Measurements from ENCODE around the gene IL1RAPL1. TPM values are rescaled to one million over a fixed set of nuclear protein-coding genes. Genes with fewer than 3 reads are reported as not detected.

Gene IL1RAPL1
- total RNA-seq: not detected
- 0.02 TPM for total RNA-seq (2013)
- 0 to 0.14 (median 0) reads per million in 29 experiments for total RNA-seq

DNA sequence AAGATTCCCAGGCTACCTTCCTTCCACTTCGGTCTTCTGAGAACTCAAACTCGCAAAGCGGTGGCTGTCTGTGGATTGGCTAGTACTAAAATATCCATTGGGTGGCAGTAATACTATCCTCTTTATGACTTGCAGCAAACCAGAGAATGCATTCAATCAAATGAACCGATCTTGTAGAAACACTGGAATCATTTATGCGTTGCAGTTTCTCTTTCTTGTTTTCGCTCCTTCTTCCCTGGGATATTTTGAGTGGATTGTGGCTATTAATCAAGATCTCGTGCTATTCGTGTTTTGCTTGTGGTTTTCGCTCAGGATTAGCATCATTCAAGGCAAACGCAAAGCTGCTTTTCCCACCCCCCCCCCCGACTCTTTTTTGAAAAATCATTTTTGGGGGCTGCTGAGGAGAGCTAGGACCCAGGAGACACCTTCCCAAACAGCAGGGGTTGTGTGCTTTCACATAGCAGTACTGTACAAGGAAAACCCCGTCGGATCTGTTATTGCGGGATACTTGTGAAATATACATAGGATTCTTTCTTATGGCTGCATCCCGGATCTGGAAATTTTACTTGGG lies at the start of gene IL1RAPL1:
IL1RAPL1 (plus strand) TSS at position 466 of the 571 bp plus-strand sequence.
- no peak within 1 kb of the TSS for H3K4me3 Mint-ChIP-seq
- no peaks in the 10 kb centered on the region for H3K9me3 Mint-ChIP-seq
- H3K36me3 Mint-ChIP-seq: no peaks in the 10 kb centered on the region
- DNase-seq (no peak), ATAC-seq (replicated peaks in 1 of 4) (no peak)
- peaks cover 0 to 3% of the 10 kb centered on the region in 2 donors for H3K27me3 Mint-ChIP-seq
- Histone ChIP-seq H3K27me3 (replicated peaks in 1 of 2; ENCODE audit: control insufficient read depth in 2 of 2, extremely low read depth in 1 of 2, insufficient read depth in 2 of 2, low read length in 1 of 2) (peaks cover 0 to 6% of the 10 kb centered on the region in 2 experiments), H3K4me1 (ENCODE audit: control insufficient read depth in 1 of 2, extremely low read depth in 1 of 2, insufficient read depth in 2 of 2, low read length in 2 of 2) (no peaks in the 10 kb centered on the region), H3K27ac (ENCODE audit: low read length) (no peak within 1 kb of the TSS), H3K9me3 (no peaks in the 10 kb centered on the region), H3K4me3 (ENCODE audit: control insufficient read depth in 1 of 2, extremely low read depth in 1 of 2, low read length in 1 of 2) (no peak within 1 kb of the TSS), H3K36me3 (ENCODE audit: control insufficient read depth in 2 of 2, extremely low read depth in 1 of 2, insufficient read depth in 1 of 2, low read length in 1 of 2) (no peaks in the 10 kb centered on the region)
- WGBS (ENCODE audit: insufficient coverage): no CpG with 5 or more reads among the region's 15 CpGs
- no peaks in the 10 kb centered on the region for H3K4me1 Mint-ChIP-seq
- CTCF ChIA-PET: no interaction called here
- POLR2A ChIA-PET: no interaction called here
- no peak within 1 kb of the TSS for H3K27ac Mint-ChIP-seq

DNA sequence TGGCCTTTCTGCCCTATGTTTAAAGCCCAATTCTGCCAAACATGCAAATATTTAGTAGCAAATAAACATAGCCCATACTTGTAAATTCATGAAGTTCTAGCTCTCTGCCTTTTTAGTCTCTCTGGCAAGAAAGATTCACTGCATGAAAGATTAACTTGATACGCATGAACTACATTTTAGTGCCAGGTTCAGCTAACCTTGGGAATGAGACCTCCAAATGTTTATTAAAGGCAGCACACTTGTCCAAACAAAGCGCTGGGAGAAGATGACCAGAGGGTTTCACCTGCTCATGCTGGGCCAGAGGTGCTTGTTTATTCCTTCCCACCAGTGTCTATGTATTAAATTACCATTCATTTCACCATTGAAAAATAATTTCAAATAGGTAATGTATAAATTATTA lies 44.5 kb upstream of the IL1RAPL1 start:
- H3K4me3 Mint-ChIP-seq: no peak overlapping the region
- no peak overlapping the region for H3K27ac ChIP-seq (ENCODE audit: low read length)

DNA sequence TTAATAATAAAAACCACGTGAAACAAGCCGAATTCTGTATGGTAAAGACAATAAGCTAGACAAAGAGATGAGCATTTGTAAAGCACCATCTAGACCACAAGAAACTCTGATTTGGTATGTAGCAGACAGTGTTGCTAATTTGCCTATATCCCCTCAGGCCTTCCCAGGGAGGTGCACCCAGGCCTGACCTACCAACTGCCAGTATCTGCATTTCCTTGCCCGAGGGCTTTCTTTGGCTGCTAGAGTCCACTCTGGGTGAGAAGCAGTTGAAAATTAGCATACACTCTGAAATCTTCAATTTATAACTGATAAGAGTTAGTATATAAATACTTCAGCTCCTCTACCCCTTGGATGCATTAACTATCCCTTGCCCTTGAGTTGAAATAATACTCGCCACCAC lies 37.4 kb upstream of the IL1RAPL1 start:
- no peaks in the 10 kb centered on the region for H3K9me3 ChIP-seq
- DNase-seq (no peak), ATAC-seq (replicated peaks in 1 of 4) (no peak)
- no peaks in the 10 kb centered on the region for H3K27me3 ChIP-seq (replicated peaks in 1 of 2; ENCODE audit: control insufficient read depth in 2 of 2, extremely low read depth in 1 of 2, insufficient read depth in 2 of 2, low read length in 1 of 2)
- Mint-ChIP-seq H3K27me3 (peaks cover 0 to 4% of the 10 kb centered on the region in 2 donors), H3K36me3 (no peaks in the 10 kb centered on the region), H3K4me1 (no peaks in the 10 kb centered on the region), H3K27ac (no peak overlapping the region), H3K9me3 (peaks cover 4 to 8% (median 7%) of the 10 kb centered on the region in 3 donors), H3K4me3 (no peak overlapping the region)
- H3K4me3 ChIP-seq (ENCODE audit: control insufficient read depth in 1 of 2, extremely low read depth in 1 of 2, low read length in 1 of 2): no peak overlapping the region
- no CpG with 5 or more reads among the region's 4 CpGs for WGBS (ENCODE audit: insufficient coverage)
- no peaks in the 10 kb centered on the region for H3K4me1 ChIP-seq (ENCODE audit: control insufficient read depth in 1 of 2, extremely low read depth in 1 of 2, insufficient read depth in 2 of 2, low read length in 2 of 2)
- ChIA-PET POLR2A (no interaction called here), CTCF (no interaction called here)
- H3K27ac ChIP-seq (ENCODE audit: low read length): no peak overlapping the region
- H3K36me3 ChIP-seq (ENCODE audit: control insufficient read depth in 2 of 2, extremely low read depth in 1 of 2, insufficient read depth in 1 of 2, low read length in 1 of 2): no peaks in the 10 kb centered on the region

More for the DNA sequence above, 44.5 kb upstream of the IL1RAPL1 start:
- DNase-seq: no peak
- ATAC-seq (replicated peaks in 1 of 4): no peak
- Histone ChIP-seq H3K9me3 (no peaks in the 10 kb centered on the region), H3K27me3 (replicated peaks in 1 of 2; ENCODE audit: control insufficient read depth in 2 of 2, extremely low read depth in 1 of 2, insufficient read depth in 2 of 2, low read length in 1 of 2) (no peaks in the 10 kb centered on the region), H3K4me1 (ENCODE audit: control insufficient read depth in 1 of 2, extremely low read depth in 1 of 2, insufficient read depth in 2 of 2, low read length in 2 of 2) (no peaks in the 10 kb centered on the region), H3K4me3 (ENCODE audit: control insufficient read depth in 1 of 2, extremely low read depth in 1 of 2, low read length in 1 of 2) (no peak overlapping the region), H3K36me3 (ENCODE audit: control insufficient read depth in 2 of 2, extremely low read depth in 1 of 2, insufficient read depth in 1 of 2, low read length in 1 of 2) (no peaks in the 10 kb centered on the region)
- WGBS (ENCODE audit: insufficient coverage): no CpG with 5 or more reads among the region's 2 CpGs
- ChIA-PET CTCF (no interaction called here), POLR2A (no interaction called here)
- H3K36me3 Mint-ChIP-seq: no peaks in the 10 kb centered on the region
- peaks cover 0 to 3% (median 2%) of the 10 kb centered on the region in 3 donors for H3K9me3 Mint-ChIP-seq
- peaks cover 0 to 4% of the 10 kb centered on the region in 2 donors for H3K27me3 Mint-ChIP-seq
- H3K27ac Mint-ChIP-seq: no peak overlapping the region
- H3K4me1 Mint-ChIP-seq: no peaks in the 10 kb centered on the region

DNA sequence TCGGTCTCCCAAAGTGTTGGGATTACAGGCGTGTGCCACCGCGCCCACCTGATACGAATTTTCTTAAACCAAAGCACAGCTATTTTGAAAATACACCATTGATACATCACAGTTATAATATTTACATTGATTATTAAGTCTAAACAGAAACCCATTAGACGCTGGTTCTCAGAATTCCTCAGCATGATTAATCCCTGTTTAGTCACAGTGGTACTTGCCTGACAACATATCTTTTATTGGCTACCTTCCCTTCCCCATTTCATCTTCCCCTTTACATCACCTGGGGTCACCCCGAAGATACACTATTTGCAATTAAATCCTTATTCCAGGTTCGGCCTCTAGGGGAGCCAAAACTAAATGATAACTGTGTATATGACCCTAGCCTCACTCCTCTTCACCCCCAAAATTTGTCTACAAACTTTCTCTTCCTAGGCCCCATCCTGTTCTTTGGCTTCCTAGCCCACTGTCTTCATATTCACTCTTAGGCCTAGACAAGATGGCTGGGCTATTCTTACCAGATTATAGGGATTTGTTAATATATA lies 36.8 kb upstream of the IL1RAPL1 start:
- no CpG with 5 or more reads among the region's 8 CpGs for WGBS (ENCODE audit: insufficient coverage)
- H3K9me3 Mint-ChIP-seq: peaks cover 4 to 8% (median 7%) of the 10 kb centered on the region in 3 donors
- H3K27ac Mint-ChIP-seq: no peak overlapping the region
- no peaks in the 10 kb centered on the region for H3K36me3 Mint-ChIP-seq
- peaks cover 0 to 4% of the 10 kb centered on the region in 2 donors for H3K27me3 Mint-ChIP-seq
- H3K4me3 ChIP-seq (ENCODE audit: control insufficient read depth in 1 of 2, extremely low read depth in 1 of 2, low read length in 1 of 2): no peak overlapping the region
- POLR2A ChIA-PET: no interaction called here
- no peaks in the 10 kb centered on the region for H3K9me3 ChIP-seq
- ATAC-seq (replicated peaks in 1 of 4): no peak
- H3K27ac ChIP-seq (ENCODE audit: low read length): no peak overlapping the region
- H3K4me1 ChIP-seq (ENCODE audit: control insufficient read depth in 1 of 2, extremely low read depth in 1 of 2, insufficient read depth in 2 of 2, low read length in 2 of 2): no peaks in the 10 kb centered on the region
- no peaks in the 10 kb centered on the region for H3K27me3 ChIP-seq (replicated peaks in 1 of 2; ENCODE audit: control insufficient read depth in 2 of 2, extremely low read depth in 1 of 2, insufficient read depth in 2 of 2, low read length in 1 of 2)
- no peaks in the 10 kb centered on the region for H3K36me3 ChIP-seq (ENCODE audit: control insufficient read depth in 2 of 2, extremely low read depth in 1 of 2, insufficient read depth in 1 of 2, low read length in 1 of 2)
- no peak overlapping the region for H3K4me3 Mint-ChIP-seq
- no peak for DNase-seq
- CTCF ChIA-PET: no interaction called here
- H3K4me1 Mint-ChIP-seq: no peaks in the 10 kb centered on the region

DNA sequence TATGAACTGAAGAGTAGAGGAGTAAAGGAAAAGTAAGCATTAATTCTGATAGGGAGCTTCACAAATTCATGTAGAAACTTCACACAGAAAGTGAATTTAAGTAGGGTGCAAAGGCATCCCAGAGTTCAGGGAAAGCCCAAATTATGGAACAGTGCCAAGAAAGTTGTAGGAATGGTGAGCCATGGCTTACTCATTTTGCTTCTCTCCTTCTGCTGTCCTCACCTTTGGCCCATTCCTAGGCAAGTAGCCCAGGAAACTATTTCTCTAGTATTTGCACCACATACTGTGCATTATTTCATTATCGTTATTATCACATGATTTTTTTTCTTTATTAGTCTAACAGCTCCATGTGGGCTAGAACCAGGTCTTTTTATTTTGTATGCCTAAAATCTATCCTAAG lies 34.9 kb upstream of the IL1RAPL1 start:
- CTCF ChIA-PET: no interaction called here
- Histone ChIP-seq H3K36me3 (ENCODE audit: control insufficient read depth in 2 of 2, extremely low read depth in 1 of 2, insufficient read depth in 1 of 2, low read length in 1 of 2) (no peaks in the 10 kb centered on the region), H3K9me3 (no peaks in the 10 kb centered on the region), H3K27ac (ENCODE audit: low read length) (no peak overlapping the region), H3K4me3 (ENCODE audit: control insufficient read depth in 1 of 2, extremely low read depth in 1 of 2, low read length in 1 of 2) (no peak overlapping the region), H3K27me3 (replicated peaks in 1 of 2; ENCODE audit: control insufficient read depth in 2 of 2, extremely low read depth in 1 of 2, insufficient read depth in 2 of 2, low read length in 1 of 2) (no peaks in the 10 kb centered on the region), H3K4me1 (ENCODE audit: control insufficient read depth in 1 of 2, extremely low read depth in 1 of 2, insufficient read depth in 2 of 2, low read length in 2 of 2) (no peaks in the 10 kb centered on the region)
- WGBS (ENCODE audit: insufficient coverage): no CpG with 5 or more reads among the region's 1 CpG
- DNase-seq (no peak), ATAC-seq (replicated peaks in 1 of 4) (no peak)
- Mint-ChIP-seq H3K27ac (no peak overlapping the region), H3K36me3 (no peaks in the 10 kb centered on the region), H3K4me3 (no peak overlapping the region), H3K4me1 (no peaks in the 10 kb centered on the region), H3K27me3 (no peaks in the 10 kb centered on the region), H3K9me3 (peaks cover 4 to 11% (median 8%) of the 10 kb centered on the region in 3 donors)
- POLR2A ChIA-PET: no interaction called here

DNA sequence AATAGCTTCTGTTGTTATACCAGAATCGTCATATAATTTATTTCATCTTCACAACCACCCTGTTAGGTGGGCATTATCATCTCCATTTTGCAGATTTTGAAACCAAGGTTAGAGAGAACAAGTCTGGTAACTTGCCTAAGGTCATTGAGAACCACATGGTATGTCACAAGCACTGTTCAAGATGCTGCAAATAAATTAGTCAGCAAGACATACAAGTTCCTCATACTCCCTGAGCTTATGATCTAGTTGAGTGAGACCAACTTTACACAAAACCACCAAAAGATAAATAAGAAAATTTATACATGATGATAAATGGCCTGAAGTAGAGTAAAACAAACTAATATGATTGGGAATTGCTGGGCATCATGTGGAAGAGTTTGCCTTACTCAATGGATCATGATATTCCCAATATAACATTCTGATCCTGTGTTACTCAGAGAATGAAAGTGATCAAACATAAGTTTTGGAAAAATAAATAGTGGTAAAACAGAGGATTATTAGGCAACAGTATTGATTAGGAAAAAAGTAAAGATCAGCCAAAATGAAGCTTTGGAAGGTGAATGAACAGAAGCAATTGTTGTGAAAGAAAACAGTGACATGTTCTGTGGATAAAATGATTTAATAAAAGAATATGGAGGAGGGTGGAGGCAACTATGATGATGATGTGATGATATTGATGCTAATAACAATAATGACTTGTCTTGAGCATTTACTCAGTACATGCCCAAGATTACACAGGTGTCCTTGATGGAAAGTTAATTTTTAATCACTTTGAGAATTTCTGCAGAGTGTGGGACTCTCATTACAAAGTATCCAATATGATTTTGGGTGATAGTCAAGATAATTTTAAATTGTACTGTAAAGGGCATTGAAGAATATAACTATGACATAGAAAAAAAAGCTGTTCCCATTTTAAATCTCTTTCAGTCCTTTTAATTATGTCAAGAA lies 34.1 kb upstream of the IL1RAPL1 start:
- Histone ChIP-seq H3K27me3 (replicated peaks in 1 of 2; ENCODE audit: control insufficient read depth in 2 of 2, extremely low read depth in 1 of 2, insufficient read depth in 2 of 2, low read length in 1 of 2) (no peaks in the 10 kb centered on the region), H3K27ac (ENCODE audit: low read length) (no peak overlapping the region), H3K9me3 (no peaks in the 10 kb centered on the region), H3K4me3 (ENCODE audit: control insufficient read depth in 1 of 2, extremely low read depth in 1 of 2, low read length in 1 of 2) (no peak overlapping the region), H3K4me1 (ENCODE audit: control insufficient read depth in 1 of 2, extremely low read depth in 1 of 2, insufficient read depth in 2 of 2, low read length in 2 of 2) (no peaks in the 10 kb centered on the region), H3K36me3 (ENCODE audit: control insufficient read depth in 2 of 2, extremely low read depth in 1 of 2, insufficient read depth in 1 of 2, low read length in 1 of 2) (no peaks in the 10 kb centered on the region)
- no peak for DNase-seq
- Mint-ChIP-seq H3K27ac (no peak overlapping the region), H3K36me3 (no peaks in the 10 kb centered on the region), H3K4me1 (no peaks in the 10 kb centered on the region), H3K4me3 (no peak overlapping the region), H3K9me3 (peaks cover 4 to 12% (median 8%) of the 10 kb centered on the region in 3 donors), H3K27me3 (no peaks in the 10 kb centered on the region)
- no CpG with 5 or more reads among the region's 1 CpG for WGBS (ENCODE audit: insufficient coverage)
- no peak for ATAC-seq (replicated peaks in 1 of 4)
- ChIA-PET POLR2A (no interaction called here), CTCF (no interaction called here)

Data from T-cell (primary cell).